ENCODE data around the gene PLD4.

- TF ChIP-seq CTCF (IDR thresholded peaks at IDR 0.05; ENCODE audit: low read length) (no peak), EZH2 (IDR thresholded peaks at IDR 0.05; ENCODE audit: borderline replicate concordance, low read length) (no peak)
Measured at GRCh38 chr14:104880584-104881210, 44.0 kb upstream of the PLD4 start.

Measured in OCI-LY1 (cell line).